IMR-90 (cell line): ENCODE results near the gene HSPG2. TPM values are rescaled to one million over a fixed set of nuclear protein-coding genes. Genes with fewer than 3 reads are reported as not detected.

Experiments
- ATAC-seq: fragments of 200-7000 bp; cut with Tn5 transposase; 2 replicates; pipeline ENCODE4 v1.9.1; 2020; ENCODE audit warnings: low read depth, mild to moderate bottlenecking, moderate library complexity
- BruUV-seq: library from RNA; stranded (reverse); fragments of 400-500 nt; replicated peaks from 2 replicates; lab custom pipeline; 2021; lab: Mats Ljungman, UMichigan
- CTCF ChIA-PET: fragments of 300-600 bp; formaldehyde crosslinking; extraction: SDS; loops from one replicate; lab custom pipeline; 2021; ENCODE audit warnings: antibody characterized with exemption; lab: Yijun Ruan, JAX
- POLR2A ChIA-PET: fragments of 300-600 bp; sonication (Branson Sonifier 250); formaldehyde crosslinking; loops from one replicate; lab custom pipeline; 2022; ENCODE audit warnings: antibody characterized with exemption; ENCODE audit not compliant: unreplicated experiment; lab: Charles Lee
- DNase-seq: peaks from one replicate; pipeline ENCODE4 v3.0.0; 2013
- H2AFZ ChIP-seq: replicated peaks from 2 replicates; pipeline ENCODE3; 2013; ENCODE audit warnings: low read length, mild to moderate bottlenecking; ENCODE audit not compliant: poor library complexity
- H2AK5ac ChIP-seq: 2 replicates; pipeline ENCODE4 v1.6.1; 2013; ENCODE audit warnings: low read depth, low read length, inconsistent platforms
- H2AK9ac ChIP-seq: replicated peaks from 2 replicates; pipeline ENCODE3; 2013; ENCODE audit warnings: mild to moderate bottlenecking, low read depth, low read length, moderate library complexity; ENCODE audit not compliant: poor library complexity
- H2BK120ac ChIP-seq: 2 replicates; pipeline ENCODE4 v1.6.1; 2013; ENCODE audit warnings: low read depth, low read length, inconsistent platforms
- H2BK15ac ChIP-seq: 3 replicates; pipeline ENCODE4 v1.6.1; 2013; ENCODE audit warnings: low read depth, low read length, inconsistent platforms
- H2BK20ac ChIP-seq: 2 replicates; pipeline ENCODE4 v1.6.1; 2013; ENCODE audit warnings: low read depth, mild to moderate bottlenecking, inconsistent platforms, low read length, moderate library complexity
- H2BK5ac ChIP-seq: 2 replicates; pipeline ENCODE4 v1.6.1; 2013; ENCODE audit warnings: mild to moderate bottlenecking, low read depth, low read length, inconsistent platforms; ENCODE audit not compliant: poor library complexity, severe bottlenecking
- H3K14ac ChIP-seq: replicated peaks from 2 replicates; pipeline ENCODE4 v1.6.1; 2013; ENCODE audit warnings: low read depth, low read length, inconsistent platforms
- H3K18ac ChIP-seq: 2 replicates; pipeline ENCODE4 v1.6.1; 2013; ENCODE audit warnings: low read depth, low read length, control low read depth
- H3K23ac ChIP-seq: 2 replicates; pipeline ENCODE4 v1.6.1; 2013; ENCODE audit warnings: low read depth, low read length, inconsistent platforms
- H3K27ac ChIP-seq: 2 replicates; pipeline ENCODE4 v1.5.1; 2013; ENCODE audit warnings: mild to moderate bottlenecking, control low read depth, low read length; ENCODE audit not compliant: insufficient read depth
- H3K27me3 ChIP-seq: 2 replicates; pipeline ENCODE4 v1.6.1; 2013; ENCODE audit warnings: low read length; ENCODE audit not compliant: control insufficient read depth, insufficient read depth
- H3K36me3 ChIP-seq: 2 replicates; pipeline ENCODE4 v1.6.1; 2013; ENCODE audit warnings: low read length, mixed read lengths; ENCODE audit not compliant: control insufficient read depth, insufficient read depth
- H3K4ac ChIP-seq: 2 replicates; pipeline ENCODE4 v1.6.1; 2013; ENCODE audit warnings: low read depth, low read length, inconsistent platforms
- H3K4me1 ChIP-seq: 2 replicates; pipeline ENCODE4 v1.6.1; 2013; ENCODE audit warnings: low read length, mixed read lengths; ENCODE audit not compliant: control insufficient read depth, insufficient read depth
- H3K4me2 ChIP-seq: 2 replicates; pipeline ENCODE4 v1.6.1; 2013; ENCODE audit warnings: low read depth, mild to moderate bottlenecking, control low read depth, low read length, moderate library complexity
- H3K4me3 ChIP-seq: 2 replicates; pipeline ENCODE4 v1.5.1; 2013; ENCODE audit warnings: low read depth, mild to moderate bottlenecking, control low read depth, low read length, moderate library complexity; ENCODE audit not compliant: insufficient read depth
- H3K56ac ChIP-seq: 2 replicates; pipeline ENCODE4 v1.6.1; 2013; ENCODE audit warnings: low read length, inconsistent platforms; ENCODE audit not compliant: insufficient read depth; ENCODE audit errors: extremely low read depth
- H3K79me1 ChIP-seq, 2 experiments: 2 replicates each; pipeline ENCODE4 v1.6.1; 2013; ENCODE audit warnings: low read length in 2 of 2, inconsistent platforms in 1 of 2, low read depth in 1 of 2
- H3K9ac ChIP-seq: 2 replicates; pipeline ENCODE4 v1.6.1; 2013; ENCODE audit warnings: low read depth, low read length, control low read depth
- H3K9me1 ChIP-seq: 2 replicates; pipeline ENCODE4 v1.6.1; 2013; ENCODE audit warnings: low read length, inconsistent platforms; ENCODE audit not compliant: insufficient read depth
- H3K9me3 ChIP-seq: 2 replicates; pipeline ENCODE4 v1.6.1; 2013; ENCODE audit warnings: low read length; ENCODE audit not compliant: control insufficient read depth, insufficient read depth
- H4K20me1 ChIP-seq: 2 replicates; pipeline ENCODE4 v1.6.1; 2013; ENCODE audit warnings: low read length, inconsistent platforms; ENCODE audit not compliant: insufficient read depth
- H4K5ac ChIP-seq: 2 replicates; pipeline ENCODE4 v1.6.1; 2013; ENCODE audit warnings: mild to moderate bottlenecking, low read depth, low read length, control low read depth
- H4K8ac ChIP-seq, 2 experiments: 2 replicates each; pipeline ENCODE4 v1.6.1; 2013; ENCODE audit warnings: low read depth in 2 of 2, low read length in 2 of 2, control low read depth in 1 of 2, inconsistent platforms in 1 of 2
- H4K91ac ChIP-seq: 2 replicates; pipeline ENCODE4 v1.6.1; 2013; ENCODE audit warnings: low read depth, low read length, inconsistent platforms; ENCODE audit not compliant: insufficient read depth
- BHLHE40 ChIP-seq: fragments of 150-350 bp; IDR thresholded peaks from 2 replicates; pipeline ENCODE4 v1.6.1; 2016; ENCODE audit warnings: mild to moderate bottlenecking, low read depth, low read length
- CEBPB ChIP-seq: IDR thresholded peaks from 2 replicates; pipeline ENCODE4 v1.6.1; 2012; ENCODE audit warnings: low read depth, low read length, improper control_type of control experiment
- CHD1 ChIP-seq: IDR thresholded peaks from 2 replicates; pipeline ENCODE4 v1.6.1; 2012; ENCODE audit warnings: low read depth, low read length, improper control_type of control experiment
- MAFK ChIP-seq: IDR thresholded peaks from 2 replicates; pipeline ENCODE4 v1.6.1; 2012; ENCODE audit warnings: low read depth, low read length, improper control_type of control experiment
- MAZ ChIP-seq: IDR thresholded peaks from 2 replicates; pipeline ENCODE4 v1.6.1; 2012; ENCODE audit warnings: low read depth, mild to moderate bottlenecking, low read length, improper control_type of control experiment, moderate library complexity, borderline replicate concordance
- MXI1 ChIP-seq: IDR thresholded peaks from 2 replicates; pipeline ENCODE4 v1.6.1; 2012; ENCODE audit warnings: low read depth, mild to moderate bottlenecking, low read length, moderate library complexity, borderline replicate concordance
- NFE2L2 ChIP-seq: fragments of 150-350 bp; IDR thresholded peaks from 2 replicates; pipeline ENCODE4 v1.6.1; 2016; ENCODE audit warnings: low read depth, mild to moderate bottlenecking, low read length
- RAD21 ChIP-seq: IDR thresholded peaks from 2 replicates; pipeline ENCODE4 v1.6.1; 2012; ENCODE audit warnings: low read length, improper control_type of control experiment
- RFX5 ChIP-seq: IDR thresholded peaks from 2 replicates; pipeline ENCODE4 v1.8.0; 2012; ENCODE audit warnings: low read depth, mild to moderate bottlenecking, low read length, moderate library complexity
- WGBS, 2 experiments: methylation state at CpG; one replicate each; pipeline versions ENCODE4 v1.1.5 to v1.1.7; 2013; ENCODE audit warnings: missing lambda C conversion rate in 2 of 2; ENCODE audit not compliant: insufficient read length in 1 of 2; ENCODE audit errors: extremely low coverage in 2 of 2; 5-methylcytosine and 5-hydroxymethylcytosine counted together
- dilution Hi-C: fragments of 300-500 bp; cut with HindIII; formaldehyde crosslinking; loops from one replicate; pipeline ENCODE4 v1.14.3; 2018; ENCODE audit warnings: low sequenced_read_pairs; ENCODE audit not compliant: unreplicated experiment
- in situ Hi-C: fragments of 300-500 bp; cut with MboI; formaldehyde crosslinking; loops from 3 replicates; pipeline ENCODE4 v1.14.3; 2019; ENCODE audit warnings: low sequenced_read_pairs, inconsistent platforms, mixed read lengths
- intact Hi-C: fragments of 100-400 bp; cut with micrococcal nuclease; formaldehyde crosslinking; loops from 2 replicates; pipeline ENCODE4 v1.10.0; 2022
- polyA plus RNA-seq, 3 experiments: library from polyadenylated mRNA; depleted of rRNA; stranded (reverse); fragments of >200 nt; gene quantifications; 2 replicates each; pipeline ENCODE4 v1.2.3, GENCODE V29; 2012; ENCODE audit warnings: low replicate concordance in 1 of 3
- total RNA-seq: library from RNA; depleted of rRNA; stranded (reverse); fragments of >200 nt; gene quantifications from 2 replicates; pipeline ENCODE4 v1.2.3, GENCODE V29; 2012
- TF ChIP-seq, protein P1 (sequence below): fragments of 150-350 bp; IDR thresholded peaks from 2 replicates; pipeline ENCODE4 v1.6.1; 2017; ENCODE audit warnings: mild to moderate bottlenecking, antibody characterized with exemption, low read length, low read depth
- TF ChIP-seq, protein P2 (sequence below): conservative IDR thresholded peaks from 2 replicates; pipeline ENCODE4 v1.5.1; 2012; ENCODE audit warnings: mild to moderate bottlenecking, low read depth, low read length, improper control_type of control experiment

The HSPG2 gene
- total and polyA plus RNA-seq, 2 of the 4 experiments (the other 2 are of a cell fraction) = 15.8 to 94.0 TPM

DNA sequence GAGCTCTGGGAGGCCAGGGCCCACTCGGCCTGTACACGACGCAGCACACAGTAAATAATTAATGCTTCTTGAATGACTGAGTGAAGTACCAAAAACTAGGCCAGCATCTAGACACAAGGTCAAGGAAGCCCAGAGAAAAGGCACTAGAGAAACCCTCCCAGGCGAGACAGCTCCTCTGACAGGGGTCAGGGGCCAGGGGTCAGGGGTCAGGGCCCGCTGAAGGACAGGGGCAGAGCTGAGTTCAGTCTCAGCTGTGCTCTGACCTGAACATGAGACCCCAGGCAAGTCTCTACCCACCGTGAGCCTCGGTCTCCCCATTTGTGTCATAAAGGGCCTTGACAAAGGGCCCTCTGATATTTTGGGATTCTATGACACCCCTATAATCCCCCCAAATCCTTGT, 68.6 kb downstream of the HSPG2 start:
- in situ Hi-C loops = no loop called here
- ChIA-PET POLR2A (no interaction called here), CTCF (no interaction called here)

More for the DNA sequence above, 68.6 kb downstream of the HSPG2 start:
- Histone ChIP-seq H3K79me1 (peaks cover 4 to 36% of the 10 kb centered on the region in 2 experiments), H3K4me1 (peaks cover 11% of the 10 kb centered on the region), H4K5ac (no peak overlapping the region), H2BK20ac (no peak overlapping the region), H2BK5ac (no peak overlapping the region), H2BK15ac (no peak overlapping the region), H3K27ac (no peak overlapping the region), H4K91ac (no peak overlapping the region), H3K4me3 (no peak overlapping the region), H3K36me3 (peaks cover 56% of the 10 kb centered on the region), H2AFZ (no peak overlapping the region), H3K27me3 (no peaks in the 10 kb centered on the region), H3K14ac (no peak overlapping the region), H4K8ac (no peak overlapping the region), H2AK9ac (no peak overlapping the region), H2BK120ac (no peak overlapping the region), H3K18ac (no peak overlapping the region), H3K4me2 (no peak overlapping the region), H2AK5ac (no peak overlapping the region), H4K20me1 (peaks cover 21% of the 10 kb centered on the region), H3K9ac (no peak overlapping the region), H3K9me1 (peaks cover 20% of the 10 kb centered on the region), H3K56ac (no peak overlapping the region), H3K23ac (no peak overlapping the region), H3K4ac (no peak overlapping the region), H3K9me3 (no peaks in the 10 kb centered on the region)
- no TSS peak for BruUV-seq
- WGBS, 2 experiments = no CpG with 5 or more reads among the region's 7 CpGs
- intact Hi-C loops (loop anchor here (5.0 kb wide), 1 partner anchor 69 kb away; the partner anchor contains the start of gene HSPG2), dilution Hi-C loops (no loop called here)
- TF ChIP-seq, protein P1, sequence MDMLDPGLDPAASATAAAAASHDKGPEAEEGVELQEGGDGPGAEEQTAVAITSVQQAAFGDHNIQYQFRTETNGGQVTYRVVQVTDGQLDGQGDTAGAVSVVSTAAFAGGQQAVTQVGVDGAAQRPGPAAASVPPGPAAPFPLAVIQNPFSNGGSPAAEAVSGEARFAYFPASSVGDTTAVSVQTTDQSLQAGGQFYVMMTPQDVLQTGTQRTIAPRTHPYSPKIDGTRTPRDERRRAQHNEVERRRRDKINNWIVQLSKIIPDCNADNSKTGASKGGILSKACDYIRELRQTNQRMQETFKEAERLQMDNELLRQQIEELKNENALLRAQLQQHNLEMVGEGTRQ = no peak
- TF ChIP-seq BHLHE40 = no peak
- TF ChIP-seq MXI1 = no peak
- TF ChIP-seq, protein P2, sequence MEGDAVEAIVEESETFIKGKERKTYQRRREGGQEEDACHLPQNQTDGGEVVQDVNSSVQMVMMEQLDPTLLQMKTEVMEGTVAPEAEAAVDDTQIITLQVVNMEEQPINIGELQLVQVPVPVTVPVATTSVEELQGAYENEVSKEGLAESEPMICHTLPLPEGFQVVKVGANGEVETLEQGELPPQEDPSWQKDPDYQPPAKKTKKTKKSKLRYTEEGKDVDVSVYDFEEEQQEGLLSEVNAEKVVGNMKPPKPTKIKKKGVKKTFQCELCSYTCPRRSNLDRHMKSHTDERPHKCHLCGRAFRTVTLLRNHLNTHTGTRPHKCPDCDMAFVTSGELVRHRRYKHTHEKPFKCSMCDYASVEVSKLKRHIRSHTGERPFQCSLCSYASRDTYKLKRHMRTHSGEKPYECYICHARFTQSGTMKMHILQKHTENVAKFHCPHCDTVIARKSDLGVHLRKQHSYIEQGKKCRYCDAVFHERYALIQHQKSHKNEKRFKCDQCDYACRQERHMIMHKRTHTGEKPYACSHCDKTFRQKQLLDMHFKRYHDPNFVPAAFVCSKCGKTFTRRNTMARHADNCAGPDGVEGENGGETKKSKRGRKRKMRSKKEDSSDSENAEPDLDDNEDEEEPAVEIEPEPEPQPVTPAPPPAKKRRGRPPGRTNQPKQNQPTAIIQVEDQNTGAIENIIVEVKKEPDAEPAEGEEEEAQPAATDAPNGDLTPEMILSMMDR = no peak
- no peak for TF ChIP-seq NFE2L2
- TF ChIP-seq RFX5 = no peak
- TF ChIP-seq MAZ = no peak
- TF ChIP-seq MAFK = no peak
- no peak for TF ChIP-seq CEBPB
- TF ChIP-seq CHD1 = no peak
- no peak for TF ChIP-seq RAD21
- ATAC-seq = no peak
- DNase-seq = no peak
